ENCODE results near the gene UPF2.

DNA sequence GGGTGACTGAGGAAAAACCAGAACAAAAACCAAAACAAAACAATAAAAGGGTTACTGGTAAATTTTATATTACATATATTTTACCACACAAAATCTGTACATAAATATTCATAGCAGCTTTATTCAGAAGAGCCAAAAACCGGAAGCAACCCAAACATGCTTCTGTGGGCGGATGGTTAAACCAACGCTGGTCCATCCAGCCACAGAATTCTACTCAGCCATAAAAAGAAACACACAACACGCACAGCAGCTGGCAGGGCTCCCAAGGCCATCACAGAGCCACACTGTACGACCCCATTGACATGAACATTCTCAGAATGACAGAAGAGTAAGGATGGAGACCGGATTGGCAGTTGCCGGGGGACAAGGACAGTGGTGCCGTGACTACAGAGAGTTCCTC, 135.9 kb downstream of the UPF2 start:
- TF ChIP-seq GATA3 (IDR thresholded peaks at IDR 0.05; ENCODE audit: low read depth, low read length) (no peak), GATA2 (IDR thresholded peaks at IDR 0.05; ENCODE audit: low read depth, low read length) (no peak)

Data from SH-SY5Y (cell line).